Glutamatergic neuron (in vitro differentiated cells): ENCODE measurements around the gene ZSCAN26. TPM values are rescaled to one million over a fixed set of nuclear protein-coding genes. Genes with fewer than 3 reads are reported as not detected.
A peak's percentile ranks its signal among the peaks of the same experiment; 100 is the strongest.

ENCODE experiments used
- DNase-seq: peaks from one replicate; pipeline ENCODE4 v3.0.0; 2022
- H3K27ac Mint-ChIP-seq: one replicate; pipeline ENCODE4 v1.8.0; 2020; ENCODE audit warnings: mild to moderate bottlenecking, mixed read lengths, inconsistent platforms; ENCODE audit not compliant: unreplicated experiment
- H3K27me3 Mint-ChIP-seq: one replicate; pipeline ENCODE4 v1.8.0; 2020; ENCODE audit warnings: mild to moderate bottlenecking, moderate library complexity, mixed read lengths, inconsistent platforms; ENCODE audit not compliant: unreplicated experiment
- H3K36me3 Mint-ChIP-seq: one replicate; pipeline ENCODE4 v1.8.0; 2020; ENCODE audit warnings: mild to moderate bottlenecking, mixed read lengths, inconsistent platforms; ENCODE audit not compliant: unreplicated experiment
- H3K4me1 Mint-ChIP-seq: one replicate; pipeline ENCODE4 v1.8.0; 2020; ENCODE audit warnings: mild to moderate bottlenecking, low read depth, mixed read lengths, inconsistent platforms; ENCODE audit not compliant: unreplicated experiment
- H3K4me3 Mint-ChIP-seq: one replicate; pipeline ENCODE4 v1.8.0; 2020; ENCODE audit warnings: mild to moderate bottlenecking, mixed read lengths, inconsistent platforms; ENCODE audit not compliant: unreplicated experiment
- H3K9me3 Mint-ChIP-seq: one replicate; pipeline ENCODE4 v1.8.0; 2020; ENCODE audit warnings: mild to moderate bottlenecking, moderate library complexity, mixed read lengths, inconsistent platforms; ENCODE audit not compliant: unreplicated experiment
- CTCF ChIP-seq: fragments of 200-600 bp; sonication (generic); IDR thresholded peaks from one replicate; pipeline ENCODE4 v1.5.0; 2021; ENCODE audit not compliant: partially characterized antibody, unreplicated experiment
- total RNA-seq: library from RNA; stranded (reverse); fragmentation: NEBNext Ultra II Directional; extraction: Animal tissue kit (Norgen Biotek cat#: 25700); gene quantifications from one replicate; pipeline ENCODE4 v1.2.1, GENCODE V29; 2021; ENCODE audit not compliant: unreplicated experiment

The ZSCAN26 gene
- total RNA-seq, 1 donor from 2014 or later: 24.8 TPM

- Mint-ChIP-seq H3K27me3 (no peaks in the 10 kb centered on the region), H3K9me3 (peaks cover 2% of the 10 kb centered on the region), H3K36me3 (no peaks in the 10 kb centered on the region), H3K4me1 (no peaks in the 10 kb centered on the region), H3K27ac (no peak overlapping the region), H3K4me3 (no peak overlapping the region)
- no peak for TF ChIP-seq CTCF
- no peak for DNase-seq
Observed at GRCh38 chr6:28257042-28257441, 9.9 kb upstream of the ZSCAN26 start.

GRCh38 chr6:28258877-28259777 is 7.8 kb upstream of the ZSCAN26 start, which contains the start of gene NKAPL:
NKAPL (plus strand) TSS chr6:28259297; CDS start chr6:28259372, 75 bp downstream.
- H3K4me3 Mint-ChIP-seq: peak within 1 kb of the TSS; percentile 50
- no peak for TF ChIP-seq CTCF
- H3K27me3 Mint-ChIP-seq: no peaks in the 10 kb centered on the region
- DNase-seq: no peak
- no peaks in the 10 kb centered on the region for H3K4me1 Mint-ChIP-seq
- no peak within 1 kb of the TSS for H3K27ac Mint-ChIP-seq
- no peaks in the 10 kb centered on the region for H3K36me3 Mint-ChIP-seq
- no peaks in the 10 kb centered on the region for H3K9me3 Mint-ChIP-seq

GRCh38 chr6:28263922-28264321 is 3.0 kb upstream of the ZSCAN26 start:
- no peak overlapping the region for H3K4me3 Mint-ChIP-seq
- H3K27me3 Mint-ChIP-seq: peaks cover 2% of the 10 kb centered on the region
- no peak overlapping the region for H3K27ac Mint-ChIP-seq
- H3K9me3 Mint-ChIP-seq: no peaks in the 10 kb centered on the region
- H3K4me1 Mint-ChIP-seq: no peaks in the 10 kb centered on the region
- TF ChIP-seq CTCF: no peak
- DNase-seq: no peak
- no peaks in the 10 kb centered on the region for H3K36me3 Mint-ChIP-seq

GRCh38 chr6:28264834-28265401 is 2.0 kb upstream of the ZSCAN26 start:
- H3K4me3 Mint-ChIP-seq: no peak overlapping the region
- TF ChIP-seq CTCF: no peak
- no peak overlapping the region for H3K27ac Mint-ChIP-seq
- peaks cover 2% of the 10 kb centered on the region for H3K27me3 Mint-ChIP-seq
- no peaks in the 10 kb centered on the region for H3K36me3 Mint-ChIP-seq
- H3K9me3 Mint-ChIP-seq: no peaks in the 10 kb centered on the region
- no peaks in the 10 kb centered on the region for H3K4me1 Mint-ChIP-seq
- DNase-seq: no peak

- Mint-ChIP-seq H3K4me3 (no peak overlapping the region), H3K27me3 (peaks cover 6% of the 10 kb centered on the region), H3K27ac (no peak overlapping the region), H3K36me3 (no peaks in the 10 kb centered on the region), H3K4me1 (peaks cover 8% of the 10 kb centered on the region), H3K9me3 (peaks cover 3% of the 10 kb centered on the region)
- TF ChIP-seq CTCF: no peak
- no peak for DNase-seq
Observed at GRCh38 chr6:28266563-28266961, 381 bp upstream of the ZSCAN26 start.
